Left colon (tissue), 2 donors: ENCODE data around the gene RAP1GAP2. TPM values are rescaled to one million over a fixed set of nuclear protein-coding genes. Genes with fewer than 3 reads are reported as not detected.
"Not testable (repeated sequence)": the region's sequence is repeated elsewhere in the genome, so short reads cannot be mapped to it uniquely, and the experiment has no call there.

Experiments used
- ATAC-seq: fragments of 200-7000 bp; cut with Tn5 transposase; one replicate; pipeline ENCODE4 v1.9.1; 2020; ENCODE audit warnings: mild to moderate bottlenecking, moderate library complexity
- DNase-seq, 2 donors: peaks; one replicate each; pipeline ENCODE4 v3.0.0-alpha.2; 2020
- intact Hi-C, 2 donors: fragments of 100-400 bp; cut with DNase I in 1 of 2; cut with micrococcal nuclease in 1 of 2; formaldehyde crosslinking; loops; one replicate each; pipeline versions ENCODE4 v1.11.2 to v1.14.0; 2022; cut with DNase I, micrococcal nuclease
- microRNA-seq, 2 donors: library from miRNA; unstranded; fragments of <30 nt; microRNA quantifications; one replicate each; pipeline versions ENCODE4 v1.1.0 to v1.2.0, GENCODE V29; 2020
- total RNA-seq, 2 donors: library from RNA; stranded (reverse); fragmentation: NEBNext Ultra II Directional; extraction: Animal tissue kit (Norgen Biotek cat#: 25700); gene quantifications; one replicate each; pipeline ENCODE4 v1.2.1, GENCODE V29; 2021
- donor health status: DM: no; HTN: no; CAD: no.
- donor health status: DM: yes; HTN: yes; CAD: no.

RAP1GAP2 gene
- total RNA-seq, 2 donors from 2014 or later, result 40.8 to 55.2 TPM

DNA sequence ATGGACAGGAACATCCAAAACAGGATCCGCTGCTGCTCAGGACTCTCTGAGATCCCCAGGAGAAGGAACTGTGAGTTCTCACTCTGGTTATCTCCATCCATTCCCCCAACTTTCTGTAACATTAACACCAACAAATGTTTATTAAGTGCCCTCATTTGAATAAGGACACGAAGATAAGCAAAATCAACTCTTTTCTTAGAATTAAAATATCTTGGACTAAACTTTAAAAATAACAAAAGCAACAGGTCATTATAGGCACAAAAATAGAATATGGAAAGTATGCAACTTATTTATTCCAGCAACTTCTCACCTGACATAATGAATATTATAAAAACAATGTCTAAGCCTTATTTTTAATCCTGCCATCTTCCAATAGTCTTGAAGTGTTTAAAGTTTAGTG, 267.3 kb downstream of the RAP1GAP2 start, which contains the start of gene OR1D5:
OR1D5 (minus strand) TSS at position 101 of the 400 bp plus-strand sequence; CDS start at position 101, 0 bp downstream.
- intact Hi-C loops, ATAC-seq, DNase-seq: not testable (repeated sequence)

DNA sequence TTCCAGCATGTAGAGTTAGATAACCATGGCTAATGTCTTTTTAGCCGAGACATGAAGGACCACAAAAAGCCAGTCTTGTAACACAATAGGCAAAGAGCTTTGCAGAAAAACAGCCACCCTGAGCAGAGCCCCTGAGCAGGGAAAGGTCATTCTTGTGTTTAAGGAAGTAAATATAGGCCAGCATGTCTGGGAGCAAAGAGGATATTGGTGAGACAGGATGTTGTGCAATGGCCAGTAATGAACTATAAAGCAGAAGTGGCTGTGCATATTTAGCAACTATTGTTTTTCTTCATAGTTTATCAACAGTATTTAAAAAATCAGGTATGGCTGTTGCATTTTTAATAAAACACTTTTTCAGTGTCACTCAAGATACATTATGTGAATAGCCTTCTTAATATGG, 269.0 kb downstream of the RAP1GAP2 start:
- peak; percentile 48 for ATAC-seq
- intact Hi-C loops, DNase-seq: not testable (repeated sequence)

DNA sequence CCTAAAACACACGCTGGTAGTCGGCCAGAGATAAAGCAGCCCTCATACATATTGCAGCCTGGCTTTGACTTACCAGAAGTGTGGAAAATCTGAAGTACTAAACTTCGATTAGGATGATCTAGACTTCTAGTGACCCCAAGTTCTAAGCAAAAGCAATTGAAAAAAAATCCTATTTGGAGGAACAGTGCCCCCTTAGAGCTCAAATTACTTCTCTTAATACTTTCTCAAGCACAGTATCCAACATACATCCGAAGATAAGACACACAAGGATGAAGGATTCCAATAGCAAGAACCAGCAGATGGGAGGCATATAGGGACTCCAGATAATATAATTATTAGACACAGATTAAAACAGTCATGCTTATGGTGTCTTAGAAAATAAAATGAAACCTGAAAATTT, 277.6 kb downstream of the RAP1GAP2 start:
- intact Hi-C loops, DNase-seq, ATAC-seq: not testable (repeated sequence)

Small RNA genes within 50 kb of the gene (microRNA-seq; reads per million reads assigned to microRNA genes)
- gene MIR1253, result 0 reads per million in 2 donors

Other genes with a start within 250 kb of the RAP1GAP2 start
- 100 to 1,000 TPM; 117 to 120 TPM for gene PAFAH1B1, start 202.8 kb upstream of the RAP1GAP2 start, total RNA-seq
- 100 to 1,000 TPM; 129 to 174 TPM for gene CLUH, start 84.7 kb upstream of the RAP1GAP2 start, total RNA-seq
- 1 to 10 TPM in 1 of 2 donors, under 1 TPM in 1; 0.92 to 1.5 TPM for gene CCDC92B, start 46.8 kb upstream of the RAP1GAP2 start, total RNA-seq